Tibial artery (tissue), 4 donors: ENCODE results near the gene UBE2U.
"Not testable (repeated sequence)": the region's sequence is repeated elsewhere in the genome, so short reads cannot be mapped to it uniquely, and the experiment has no call there.

ENCODE experiments used
- DNase-seq, 2 donors: peaks; one replicate each; pipeline ENCODE4 v3.0.0-alpha.2; 2019
- H3K27ac ChIP-seq, 2 donors: fragments of 200-600 bp; sonication (generic) in 1 of 2; 1 replicate in 1 of 2; 2 replicates in 1 of 2; pipeline ENCODE4 v1.5.1; 2018 to 2019; ENCODE audit warnings: mild to moderate bottlenecking in 1 of 2
- H3K27me3 ChIP-seq, 2 donors: fragments of 200-600 bp; sonication (generic) in 1 of 2; one replicate each; pipeline versions ENCODE4 v1.5.1 to v1.6.0; 2016 to 2019
- H3K36me3 ChIP-seq, 3 donors: fragments of 200-600 bp; sonication (generic) in 2 of 3; one replicate each; pipeline ENCODE4 v1.5.1; 2016 to 2019; ENCODE audit warnings: mild to moderate bottlenecking in 2 of 3
- H3K4me1 ChIP-seq, 4 donors: fragments of 200-600 bp; sonication (generic) in 2 of 4; 1 replicate in 3 of 4; 2 replicates in 1 of 4; pipeline ENCODE4 v1.5.1; 2016 to 2019
- H3K4me3 ChIP-seq, 2 donors: fragments of 200-600 bp; sonication (generic) in 1 of 2; 1 replicate in 1 of 2; 2 replicates in 1 of 2; pipeline ENCODE4 v1.5.1; 2018 to 2019; ENCODE audit warnings: mild to moderate bottlenecking in 2 of 2
- H3K9me3 ChIP-seq, 3 donors: fragments of 200-600 bp; sonication (generic) in 1 of 3; one replicate each; pipeline ENCODE4 v1.5.1; 2016 to 2019
- CTCF ChIP-seq, 2 experiments: fragments of 200-600 bp in 1 of 2; fragments of 450-650 bp in 1 of 2; IDR thresholded peaks; one replicate each; pipeline ENCODE4 v1.5.1; 2017 to 2019; ENCODE audit warnings: antibody characterized with exemption in 2 of 2, mild to moderate bottlenecking in 1 of 2, moderate library complexity in 1 of 2
- intact Hi-C: fragments of 100-400 bp; cut with DNase I; formaldehyde crosslinking; loops from one replicate; pipeline ENCODE4 v1.15.0; 2023; ENCODE audit warnings: low total_unique reads

The UBE2U gene

DNA sequence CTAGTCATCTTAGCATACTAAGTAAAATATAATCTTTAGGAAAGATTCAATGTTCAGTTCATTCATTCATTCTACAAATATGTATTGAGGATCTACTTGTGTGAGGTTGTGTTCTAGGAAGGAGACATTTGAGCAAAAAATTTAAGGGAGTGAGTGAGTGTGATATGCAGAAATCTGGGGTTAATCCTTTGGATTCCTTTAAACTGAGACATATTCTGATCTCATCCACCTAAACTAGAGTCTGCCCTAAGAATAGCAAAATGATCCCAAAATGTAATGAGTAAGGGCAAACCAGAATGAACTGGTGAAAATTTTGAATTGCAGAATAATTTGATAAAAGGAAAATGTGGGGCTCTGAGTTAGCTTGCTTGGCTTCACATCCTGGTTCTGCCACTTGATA lies 8.6 kb downstream of the UBE2U start:
- H3K4me3 ChIP-seq, result no peak overlapping the region
- TF ChIP-seq CTCF (IDR thresholded peaks at IDR 0.05), result no peak
- H3K27me3 ChIP-seq, result no peaks in the 10 kb centered on the region
- intact Hi-C loops, result no loop called here
- no peaks in the 10 kb centered on the region for H3K36me3 ChIP-seq
- DNase-seq, result no peak
- H3K27ac ChIP-seq, result no peak overlapping the region
- no peaks in the 10 kb centered on the region for H3K4me1 ChIP-seq
- H3K9me3 ChIP-seq, result no peaks in the 10 kb centered on the region

GRCh38 chr1:64215576-64215975 lies 12.2 kb downstream of the UBE2U start:
- no peaks in the 10 kb centered on the region for H3K4me1 ChIP-seq
- TF ChIP-seq CTCF (IDR thresholded peaks at IDR 0.05), result no peak
- DNase-seq, result no peak
- intact Hi-C loops, result no loop called here
- no peak overlapping the region for H3K27ac ChIP-seq
- H3K9me3 ChIP-seq, result no peaks in the 10 kb centered on the region
- no peaks in the 10 kb centered on the region for H3K27me3 ChIP-seq
- no peaks in the 10 kb centered on the region for H3K36me3 ChIP-seq
- no peak overlapping the region for H3K4me3 ChIP-seq

DNA sequence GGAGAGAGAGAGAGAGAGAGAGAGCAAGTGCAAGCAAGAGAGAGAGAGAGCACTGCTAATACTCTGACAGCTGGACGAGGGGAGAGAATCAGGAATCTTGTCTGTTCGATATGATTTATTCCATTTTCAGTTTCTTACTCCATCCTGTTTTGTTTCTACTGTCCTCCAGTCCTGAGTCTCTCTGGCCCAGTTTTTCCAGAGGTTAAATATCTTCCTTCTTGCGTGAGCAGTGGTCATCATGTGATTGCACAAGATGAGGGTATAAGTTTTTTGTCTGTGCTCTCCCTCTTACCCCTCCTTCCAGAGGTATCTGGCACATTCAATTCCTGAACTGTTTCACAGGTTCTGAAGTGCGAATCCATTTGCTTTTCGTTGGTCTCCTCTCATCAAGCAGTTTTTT lies 16.8 kb downstream of the UBE2U start:
- TF ChIP-seq CTCF (IDR thresholded peaks at IDR 0.05), result no peak
- no peaks in the 10 kb centered on the region for H3K27me3 ChIP-seq
- no peak overlapping the region for H3K4me3 ChIP-seq
- H3K27ac ChIP-seq, result no peak overlapping the region
- H3K9me3 ChIP-seq, result no peaks in the 10 kb centered on the region
- no peaks in the 10 kb centered on the region for H3K4me1 ChIP-seq
- intact Hi-C loops, result no loop called here
- no peak for DNase-seq
- H3K36me3 ChIP-seq, result no peaks in the 10 kb centered on the region

- Histone ChIP-seq H3K4me1 (no peaks in the 10 kb centered on the region), H3K27ac (no peak overlapping the region), H3K36me3 (no peaks in the 10 kb centered on the region), H3K27me3 (no peaks in the 10 kb centered on the region), H3K4me3 (no peak overlapping the region), H3K9me3 (no peaks in the 10 kb centered on the region)
- DNase-seq, result no peak
- intact Hi-C loops, result no loop called here
- TF ChIP-seq CTCF (IDR thresholded peaks at IDR 0.05), result no peak
Observed at GRCh38 chr1:64223329-64224151, 20.1 kb downstream of the UBE2U start.

DNA sequence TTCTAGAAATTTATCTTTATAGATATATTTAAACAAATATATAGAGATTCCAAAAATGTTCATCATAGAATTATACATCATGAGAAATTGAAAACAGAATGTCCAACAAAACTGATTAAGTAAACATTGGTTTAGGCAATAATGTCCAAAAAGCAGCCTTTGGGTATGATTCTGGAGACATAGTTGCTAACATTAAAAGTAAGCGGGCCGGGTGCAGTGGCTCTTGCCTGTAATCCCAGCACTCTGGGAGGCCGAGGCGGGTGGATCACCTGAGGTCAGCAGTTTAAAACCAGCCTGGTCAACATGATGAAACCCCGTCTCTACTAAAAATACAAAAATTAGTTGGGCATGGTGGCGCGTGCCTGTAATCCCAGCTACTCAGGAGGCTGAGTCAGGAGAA lies 20.8 kb downstream of the UBE2U start:
- intact Hi-C loops, DNase-seq, H3K9me3 ChIP-seq, H3K4me1 ChIP-seq, H3K4me3 ChIP-seq, H3K27ac ChIP-seq, H3K36me3 ChIP-seq, H3K27me3 ChIP-seq: not testable (repeated sequence)

DNA sequence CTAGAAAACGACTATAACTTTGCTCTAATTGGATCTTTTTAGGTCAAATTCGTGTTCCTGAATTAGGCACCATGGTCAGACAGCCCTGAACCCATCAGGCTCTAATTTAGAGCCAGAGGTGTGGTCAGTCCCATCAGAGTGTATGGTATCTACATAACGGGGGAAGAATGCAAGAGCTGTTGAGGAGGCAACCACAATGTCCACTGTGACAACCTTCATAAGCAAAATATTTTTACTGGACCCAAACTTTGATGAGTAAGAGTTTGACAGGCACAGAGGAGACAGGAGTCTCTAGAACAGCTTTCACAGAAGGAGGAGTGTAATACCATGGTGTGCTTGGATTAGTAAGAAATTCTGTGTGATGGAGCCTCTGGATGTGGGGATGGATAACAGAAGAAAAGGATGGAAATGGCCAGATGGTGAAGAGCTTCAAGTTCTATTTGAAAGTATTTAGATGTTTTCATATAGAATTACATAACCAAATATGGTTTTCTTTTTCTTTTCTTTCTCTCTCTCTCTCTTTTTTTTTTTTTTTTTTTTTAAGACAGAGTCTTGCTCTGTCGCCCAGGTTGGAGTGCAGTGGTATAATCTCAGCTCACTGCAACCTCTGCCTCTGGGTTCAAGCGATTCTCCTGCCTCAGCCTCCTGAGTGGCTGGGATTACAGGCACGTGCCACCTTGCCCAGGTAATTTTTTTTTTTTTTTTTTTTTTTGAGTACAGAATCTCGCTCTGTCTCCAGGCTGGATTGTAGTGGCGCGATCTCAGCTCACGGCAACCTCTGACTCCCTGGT lies 24.9 kb downstream of the UBE2U start:
- no peaks in the 10 kb centered on the region for H3K36me3 ChIP-seq
- no peaks in the 10 kb centered on the region for H3K27me3 ChIP-seq
- H3K4me3 ChIP-seq, result no peak overlapping the region
- no peak for TF ChIP-seq CTCF (IDR thresholded peaks at IDR 0.05)
- intact Hi-C loops, result no loop called here
- no peaks in the 10 kb centered on the region for H3K4me1 ChIP-seq
- no peaks in the 10 kb centered on the region for H3K9me3 ChIP-seq
- no peak overlapping the region for H3K27ac ChIP-seq
- DNase-seq, result no peak
